ENCODE data around the gene IDS. TPM values are rescaled to one million over a fixed set of nuclear protein-coding genes. Genes with fewer than 3 reads are reported as not detected.

Gene IDS
- total RNA-seq, 4 donors from 2014 or later = 80.2 to 91.0 (median 86.4) TPM

DNA sequence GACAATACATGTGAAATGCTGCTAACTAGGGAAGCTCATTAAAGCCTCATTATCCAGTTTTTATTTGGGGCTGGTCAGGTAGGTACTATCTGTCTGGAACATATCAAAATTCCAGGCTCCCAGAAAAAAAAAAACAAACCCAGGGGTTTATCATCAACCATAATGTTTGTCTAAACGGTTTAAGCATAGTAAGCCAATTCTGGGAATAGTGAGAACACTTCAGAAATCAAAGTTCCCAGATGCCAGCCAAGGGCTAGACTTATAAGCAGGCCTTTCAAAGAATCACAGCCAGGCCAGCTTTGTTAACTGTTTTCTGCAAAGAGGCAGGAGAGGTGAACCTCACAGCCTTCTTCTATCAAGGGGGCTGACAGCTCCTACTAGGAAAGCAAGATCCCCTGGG lies 8.1 kb downstream of the IDS start:
- H3K4me3 ChIP-seq = no peak overlapping the region
- no peaks in the 10 kb centered on the region for H3K27me3 ChIP-seq
- intact Hi-C loops (cut with DNase I) = no loop called here
- WGBS = 40% methylated on average over 1 of the region's 1 CpG
- no peaks in the 10 kb centered on the region for H3K9me3 ChIP-seq
- no peak for TF ChIP-seq EP300 (IDR thresholded peaks at IDR 0.05)
- no peak for TF ChIP-seq POLR2A (IDR thresholded peaks at IDR 0.05; ENCODE audit: low read depth)
- no peak for TF ChIP-seq POLR2AphosphoS5 (IDR thresholded peaks at IDR 0.05)
- no peak for TF ChIP-seq CTCF (IDR thresholded peaks at IDR 0.05)
- no peak overlapping the region for H3K27ac ChIP-seq (replicated peaks in 1 of 4)
- peaks cover 0 to 6% (median 2%) of the 10 kb centered on the region in 4 donors for H3K4me1 ChIP-seq
- DNase-seq (ENCODE audit: extremely low spot score) = no peak
- H3K36me3 ChIP-seq = peaks cover 13 to 94% (median 78%) of the 10 kb centered on the region in 4 donors

DNA sequence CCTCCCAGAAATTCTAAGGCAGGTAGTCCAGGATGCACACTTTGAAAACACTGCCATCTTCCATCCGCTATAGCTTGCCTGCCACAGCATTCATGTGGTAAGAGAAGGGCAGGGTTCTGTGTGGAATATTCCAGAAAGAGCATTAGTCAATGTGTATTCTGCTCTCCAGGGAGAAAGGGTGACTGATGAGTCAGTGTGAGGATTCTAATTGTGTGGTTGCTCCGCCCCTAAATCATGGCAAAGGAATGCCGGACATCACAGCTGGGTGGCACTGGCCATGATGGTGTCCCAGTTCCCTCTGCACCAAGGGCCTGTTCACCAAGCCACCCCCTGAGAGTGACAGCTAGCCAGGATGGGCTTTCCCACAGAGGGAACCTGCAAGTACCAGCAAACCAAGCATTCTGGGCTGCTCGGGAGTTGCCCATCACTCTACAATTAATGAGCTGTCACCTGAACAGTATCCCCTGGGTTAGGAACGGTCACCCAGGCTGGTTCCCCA lies 9.5 kb downstream of the IDS start:
- no peaks in the 10 kb centered on the region for H3K27me3 ChIP-seq
- DNase-seq (ENCODE audit: extremely low spot score) = no peak
- 80% methylated on average over 4 of the region's 5 CpGs for WGBS
- H3K36me3 ChIP-seq = peaks cover 12 to 95% (median 78%) of the 10 kb centered on the region in 4 donors
- peaks cover 0 to 6% (median 0%) of the 10 kb centered on the region in 4 donors for H3K4me1 ChIP-seq
- no peak overlapping the region for H3K27ac ChIP-seq (replicated peaks in 1 of 4)
- H3K9me3 ChIP-seq = no peaks in the 10 kb centered on the region
- TF ChIP-seq POLR2A (IDR thresholded peaks at IDR 0.05; ENCODE audit: low read depth) (no peak), EP300 (IDR thresholded peaks at IDR 0.05) (no peak), POLR2AphosphoS5 (IDR thresholded peaks at IDR 0.05) (no peak), CTCF (IDR thresholded peaks at IDR 0.05) (no peak)
- no peak overlapping the region for H3K4me3 ChIP-seq
- intact Hi-C loops (cut with DNase I) = no loop called here

- no peak overlapping the region for H3K27ac ChIP-seq (replicated peaks in 1 of 4)
- no peak overlapping the region for H3K4me3 ChIP-seq
- TF ChIP-seq EP300 (IDR thresholded peaks at IDR 0.05) (no peak), POLR2A (IDR thresholded peaks at IDR 0.05; ENCODE audit: low read depth) (no peak), POLR2AphosphoS5 (IDR thresholded peaks at IDR 0.05) (no peak), CTCF (IDR thresholded peaks at IDR 0.05) (no peak)
- DNase-seq (ENCODE audit: extremely low spot score) = no peak
- peaks cover 6 to 95% (median 79%) of the 10 kb centered on the region in 4 donors for H3K36me3 ChIP-seq
- WGBS = 81% methylated on average over 4 of the region's 4 CpGs
- H3K4me1 ChIP-seq = peaks cover 0 to 6% (median 0%) of the 10 kb centered on the region in 4 donors
- H3K9me3 ChIP-seq = no peaks in the 10 kb centered on the region
- H3K27me3 ChIP-seq = no peaks in the 10 kb centered on the region
- intact Hi-C loops (cut with DNase I) = no loop called here
These were observed 10.1 kb downstream of the IDS start for GRCh38 chrX:149494844-149495565.

GRCh38 chrX:149493567-149494562 lies 11.2 kb downstream of the IDS start:
- 68% methylated on average over 13 of the region's 13 CpGs for WGBS
- intact Hi-C loops (cut with DNase I) = no loop called here
- Histone ChIP-seq H3K27ac (replicated peaks in 1 of 4) (no peak overlapping the region), H3K36me3 (peaks cover 11 to 97% (median 79%) of the 10 kb centered on the region in 4 donors), H3K27me3 (no peaks in the 10 kb centered on the region), H3K4me3 (no peak overlapping the region), H3K4me1 (peaks cover 0 to 6% (median under 1%) of the 10 kb centered on the region in 4 donors), H3K9me3 (no peaks in the 10 kb centered on the region)
- DNase-seq (ENCODE audit: extremely low spot score) = no peak
- TF ChIP-seq EP300 (IDR thresholded peaks at IDR 0.05) = no peak
- TF ChIP-seq CTCF (IDR thresholded peaks at IDR 0.05) = no peak
- TF ChIP-seq POLR2A (IDR thresholded peaks at IDR 0.05; ENCODE audit: low read depth) = no peak
- TF ChIP-seq POLR2AphosphoS5 (IDR thresholded peaks at IDR 0.05) = no peak
